GM12878 (cell line): Measurements from ENCODE around the gene PDIA3.

Source experiments
- CBFB ChIP-seq: IDR thresholded peaks from 2 replicates; pipeline ENCODE4 v1.6.1; 2016; ENCODE audit warnings: antibody characterized with exemption, low read depth
- CTCF ChIP-seq, 3 experiments: IDR thresholded peaks in 2 of 3; conservative IDR thresholded peaks in 1 of 3; 2 replicates each; pipeline ENCODE4 v1.5.1; 2011; ENCODE audit warnings: low read depth in 3 of 3, low read length in 3 of 3, mild to moderate bottlenecking in 3 of 3, control low read depth in 2 of 3, moderate library complexity in 2 of 3, inconsistent platforms in 1 of 3, mixed read lengths in 1 of 3; ENCODE audit not compliant: control insufficient read depth in 2 of 3, insufficient read depth in 1 of 3; ENCODE audit errors: extremely low read depth in 1 of 3
- MYB ChIP-seq: fragments of 150-350 bp; IDR thresholded peaks from 2 replicates; pipeline ENCODE4 v1.6.1; 2014; ENCODE audit warnings: mild to moderate bottlenecking, low read depth, low read length, borderline replicate concordance
- RAD21 ChIP-seq: IDR thresholded peaks from 2 replicates; pipeline ENCODE4 v1.6.1; 2011; ENCODE audit warnings: mild to moderate bottlenecking, low read depth, low read length, moderate library complexity; ENCODE audit not compliant: insufficient read depth
- RBBP5 ChIP-seq: fragments of 200-600 bp; sonication (generic); conservative IDR thresholded peaks from 2 replicates; pipeline ENCODE4 v1.6.1; 2016
- ZBED1 ChIP-seq: IDR thresholded peaks from 2 replicates; pipeline ENCODE4 v1.6.1; 2016; ENCODE audit warnings: borderline replicate concordance
- ZNF24 ChIP-seq: fragments of 450-650 bp; IDR thresholded peaks from 2 replicates; pipeline ENCODE4 v1.6.1; 2017; ENCODE audit warnings: antibody characterized with exemption, mild to moderate bottlenecking
- TF ChIP-seq, protein P1 (sequence below): fragments of 150-350 bp; IDR thresholded peaks from 2 replicates; pipeline ENCODE4 v1.6.1; 2016; ENCODE audit warnings: low read depth, low read length

DNA sequence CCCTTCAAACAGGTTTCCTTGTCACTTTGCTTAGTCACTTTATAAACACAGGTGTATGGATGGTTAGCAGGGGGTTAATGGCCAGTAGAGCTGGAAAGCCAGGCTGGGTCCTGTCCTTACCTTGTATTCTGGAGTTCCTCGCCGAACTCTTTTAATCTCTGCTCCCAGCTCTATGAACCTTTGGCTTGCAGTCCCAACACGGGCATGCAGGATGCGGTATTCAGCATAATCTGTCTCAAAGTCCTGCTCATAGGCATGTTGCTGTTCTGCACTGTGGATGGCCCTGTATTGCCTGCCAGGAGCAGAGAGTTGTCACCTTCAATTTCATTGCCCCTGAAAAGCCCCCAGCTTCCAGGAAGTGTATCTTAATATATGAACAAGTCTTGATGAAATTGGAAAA, 27.8 kb downstream of the PDIA3 start:
- TF ChIP-seq ZBED1 (no peak), RBBP5 (no peak), RAD21 (no peak), ZNF24 (no peak), CTCF (IDR thresholded peaks at IDR 0.05 in 2 of 3, conservative IDR thresholded peaks at IDR 0.05 in 1 of 3; ENCODE audit: control insufficient read depth in 2 of 3, extremely low read depth in 1 of 3, insufficient read depth in 1 of 3, low read depth in 3 of 3, low read length in 3 of 3) (no peak), CBFB (no peak), MYB (no peak)
- TF ChIP-seq, protein P1, sequence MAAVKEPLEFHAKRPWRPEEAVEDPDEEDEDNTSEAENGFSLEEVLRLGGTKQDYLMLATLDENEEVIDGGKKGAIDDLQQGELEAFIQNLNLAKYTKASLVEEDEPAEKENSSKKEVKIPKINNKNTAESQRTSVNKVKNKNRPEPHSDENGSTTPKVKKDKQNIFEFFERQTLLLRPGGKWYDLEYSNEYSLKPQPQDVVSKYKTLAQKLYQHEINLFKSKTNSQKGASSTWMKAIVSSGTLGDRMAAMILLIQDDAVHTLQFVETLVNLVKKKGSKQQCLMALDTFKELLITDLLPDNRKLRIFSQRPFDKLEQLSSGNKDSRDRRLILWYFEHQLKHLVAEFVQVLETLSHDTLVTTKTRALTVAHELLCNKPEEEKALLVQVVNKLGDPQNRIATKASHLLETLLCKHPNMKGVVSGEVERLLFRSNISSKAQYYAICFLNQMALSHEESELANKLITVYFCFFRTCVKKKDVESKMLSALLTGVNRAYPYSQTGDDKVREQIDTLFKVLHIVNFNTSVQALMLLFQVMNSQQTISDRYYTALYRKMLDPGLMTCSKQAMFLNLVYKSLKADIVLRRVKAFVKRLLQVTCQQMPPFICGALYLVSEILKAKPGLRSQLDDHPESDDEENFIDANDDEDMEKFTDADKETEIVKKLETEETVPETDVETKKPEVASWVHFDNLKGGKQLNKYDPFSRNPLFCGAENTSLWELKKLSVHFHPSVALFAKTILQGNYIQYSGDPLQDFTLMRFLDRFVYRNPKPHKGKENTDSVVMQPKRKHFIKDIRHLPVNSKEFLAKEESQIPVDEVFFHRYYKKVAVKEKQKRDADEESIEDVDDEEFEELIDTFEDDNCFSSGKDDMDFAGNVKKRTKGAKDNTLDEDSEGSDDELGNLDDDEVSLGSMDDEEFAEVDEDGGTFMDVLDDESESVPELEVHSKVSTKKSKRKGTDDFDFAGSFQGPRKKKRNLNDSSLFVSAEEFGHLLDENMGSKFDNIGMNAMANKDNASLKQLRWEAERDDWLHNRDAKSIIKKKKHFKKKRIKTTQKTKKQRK, result no peak
